ENCODE results near the gene CES2.

Gene CES2

GRCh38 chr16:66908116-66908515, 27.2 kb upstream of the CES2 start:
- no peak for DNase-seq
- no peak overlapping the region for H3K9ac ChIP-seq (ENCODE audit: low read length)
- no peak overlapping the region for H3K27ac ChIP-seq (ENCODE audit: low read length)
- H3K9me2 ChIP-seq (replicated peaks; ENCODE audit: insufficient read depth, low read length), result no peaks in the 10 kb centered on the region
- H3K4me1 ChIP-seq (ENCODE audit: low read length), result peaks cover 11% of the 10 kb centered on the region
- H3K9me3 ChIP-seq (replicated peaks; ENCODE audit: insufficient read depth, low read length), result no peaks in the 10 kb centered on the region
- TF ChIP-seq EZH2 (optimal IDR thresholded peaks at IDR 0.05; ENCODE audit: low read depth, low read length) (no peak), EZH2phosphoT487 (IDR thresholded peaks at IDR 0.05; ENCODE audit: low read length) (no peak)
- TF ChIP-seq, protein P1, sequence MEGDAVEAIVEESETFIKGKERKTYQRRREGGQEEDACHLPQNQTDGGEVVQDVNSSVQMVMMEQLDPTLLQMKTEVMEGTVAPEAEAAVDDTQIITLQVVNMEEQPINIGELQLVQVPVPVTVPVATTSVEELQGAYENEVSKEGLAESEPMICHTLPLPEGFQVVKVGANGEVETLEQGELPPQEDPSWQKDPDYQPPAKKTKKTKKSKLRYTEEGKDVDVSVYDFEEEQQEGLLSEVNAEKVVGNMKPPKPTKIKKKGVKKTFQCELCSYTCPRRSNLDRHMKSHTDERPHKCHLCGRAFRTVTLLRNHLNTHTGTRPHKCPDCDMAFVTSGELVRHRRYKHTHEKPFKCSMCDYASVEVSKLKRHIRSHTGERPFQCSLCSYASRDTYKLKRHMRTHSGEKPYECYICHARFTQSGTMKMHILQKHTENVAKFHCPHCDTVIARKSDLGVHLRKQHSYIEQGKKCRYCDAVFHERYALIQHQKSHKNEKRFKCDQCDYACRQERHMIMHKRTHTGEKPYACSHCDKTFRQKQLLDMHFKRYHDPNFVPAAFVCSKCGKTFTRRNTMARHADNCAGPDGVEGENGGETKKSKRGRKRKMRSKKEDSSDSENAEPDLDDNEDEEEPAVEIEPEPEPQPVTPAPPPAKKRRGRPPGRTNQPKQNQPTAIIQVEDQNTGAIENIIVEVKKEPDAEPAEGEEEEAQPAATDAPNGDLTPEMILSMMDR (IDR thresholded peaks at IDR 0.05; ENCODE audit: low read length), result no peak
- H3F3A ChIP-seq (ENCODE audit: insufficient read depth, low read length), result no peaks in the 10 kb centered on the region
- no peaks in the 10 kb centered on the region for H3K79me2 ChIP-seq (ENCODE audit: low read length)
- no peak overlapping the region for H2AFZ ChIP-seq (ENCODE audit: low read length)
- H3K27me3 ChIP-seq (replicated peaks; ENCODE audit: insufficient read depth, low read length), result 0 out of 2 replicates have a peak, but pooled peaks cover 2% of the 10 kb centered on the region
- H4K20me1 ChIP-seq (ENCODE audit: insufficient read depth, low read length), result no peaks in the 10 kb centered on the region
- H3K4me3 ChIP-seq (ENCODE audit: low read length), result no peak overlapping the region
- H3K4me2 ChIP-seq (ENCODE audit: low read depth, low read length), result no peak overlapping the region
- no peaks in the 10 kb centered on the region for H3K36me3 ChIP-seq (replicated peaks; ENCODE audit: insufficient read depth, low read length)

GRCh38 chr16:66908762-66909559, 26.4 kb upstream of the CES2 start:
- Histone ChIP-seq H3K4me3 (ENCODE audit: low read length) (no peak overlapping the region), H2AFZ (ENCODE audit: low read length) (no peak overlapping the region), H3K27ac (ENCODE audit: low read length) (no peak overlapping the region), H3K9ac (ENCODE audit: low read length) (no peak overlapping the region), H3K4me1 (ENCODE audit: low read length) (peaks cover 11% of the 10 kb centered on the region), H3K79me2 (ENCODE audit: low read length) (no peaks in the 10 kb centered on the region), H3F3A (ENCODE audit: insufficient read depth, low read length) (no peaks in the 10 kb centered on the region), H3K9me3 (replicated peaks; ENCODE audit: insufficient read depth, low read length) (no peaks in the 10 kb centered on the region), H4K20me1 (ENCODE audit: insufficient read depth, low read length) (no peaks in the 10 kb centered on the region), H3K36me3 (replicated peaks; ENCODE audit: insufficient read depth, low read length) (no peaks in the 10 kb centered on the region), H3K9me2 (replicated peaks; ENCODE audit: insufficient read depth, low read length) (no peaks in the 10 kb centered on the region), H3K27me3 (replicated peaks; ENCODE audit: insufficient read depth, low read length) (0 out of 2 replicates have a peak, but pooled peaks cover 2% of the 10 kb centered on the region), H3K4me2 (ENCODE audit: low read depth, low read length) (no peak overlapping the region)
- TF ChIP-seq, protein P1 (IDR thresholded peaks at IDR 0.05; ENCODE audit: low read length), result no peak
- DNase-seq, result no peak

DNA sequence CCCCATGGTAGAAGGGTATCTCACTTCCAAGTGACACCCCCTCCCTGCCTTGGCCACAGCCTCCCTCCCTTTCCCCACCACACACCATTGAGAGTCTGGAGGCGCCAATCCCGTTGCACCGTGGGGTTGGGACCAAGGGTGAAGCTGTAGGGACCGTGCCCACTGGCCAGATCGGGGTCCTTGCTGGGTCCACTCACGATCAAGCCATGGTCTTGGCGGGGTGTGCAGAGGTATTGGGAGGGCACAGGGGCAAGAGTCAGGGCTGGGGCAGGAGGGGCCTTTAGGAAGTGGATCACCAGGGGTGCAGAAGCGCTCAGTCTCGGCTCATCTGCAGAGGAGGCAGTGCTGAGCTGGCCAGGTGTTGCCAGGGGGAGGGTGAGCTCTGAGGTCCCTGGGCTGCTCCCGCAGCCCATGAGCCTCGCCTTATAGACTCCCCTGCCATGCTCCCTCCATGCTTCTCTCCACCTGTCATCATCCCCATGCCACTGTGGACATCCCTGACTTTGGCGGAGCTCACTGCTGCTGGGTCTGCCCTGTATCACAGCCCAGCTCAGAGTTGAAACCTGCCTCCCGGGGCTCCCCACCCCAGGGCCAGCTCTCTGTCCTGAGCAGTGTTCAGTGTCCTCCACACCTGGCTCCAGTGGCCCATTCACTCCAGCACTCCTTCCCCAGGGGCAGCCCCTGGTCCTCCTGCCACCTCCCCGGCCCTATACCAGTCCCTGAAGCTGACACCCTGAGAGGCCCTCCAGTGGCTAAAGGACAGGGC, 25.0 kb upstream of the CES2 start:
- Histone ChIP-seq H3K4me2 (ENCODE audit: low read depth, low read length) (no peak overlapping the region), H3K79me2 (ENCODE audit: low read length) (no peaks in the 10 kb centered on the region), H3K9ac (ENCODE audit: low read length) (no peak overlapping the region), H3K27me3 (replicated peaks; ENCODE audit: insufficient read depth, low read length) (peaks cover 13% of the 10 kb centered on the region), H3F3A (ENCODE audit: insufficient read depth, low read length) (no peaks in the 10 kb centered on the region), H3K9me3 (replicated peaks; ENCODE audit: insufficient read depth, low read length) (no peaks in the 10 kb centered on the region), H4K20me1 (ENCODE audit: insufficient read depth, low read length) (no peaks in the 10 kb centered on the region), H3K4me1 (ENCODE audit: low read length) (peaks cover 9% of the 10 kb centered on the region), H3K9me2 (replicated peaks; ENCODE audit: insufficient read depth, low read length) (no peaks in the 10 kb centered on the region), H3K36me3 (replicated peaks; ENCODE audit: insufficient read depth, low read length) (no peaks in the 10 kb centered on the region), H2AFZ (ENCODE audit: low read length) (no peak overlapping the region), H3K27ac (ENCODE audit: low read length) (no peak overlapping the region), H3K4me3 (ENCODE audit: low read length) (no peak overlapping the region)
- DNase-seq, result no peak
- TF ChIP-seq, protein P1 (IDR thresholded peaks at IDR 0.05; ENCODE audit: low read length), result no peak
- TF ChIP-seq EZH2 (optimal IDR thresholded peaks at IDR 0.05; ENCODE audit: low read depth, low read length), result no peak
- TF ChIP-seq EZH2phosphoT487 (IDR thresholded peaks at IDR 0.05; ENCODE audit: low read length), result no peak

All from MM.1S (cell line).